Measurements from ENCODE around the gene CCPG1.

DNA sequence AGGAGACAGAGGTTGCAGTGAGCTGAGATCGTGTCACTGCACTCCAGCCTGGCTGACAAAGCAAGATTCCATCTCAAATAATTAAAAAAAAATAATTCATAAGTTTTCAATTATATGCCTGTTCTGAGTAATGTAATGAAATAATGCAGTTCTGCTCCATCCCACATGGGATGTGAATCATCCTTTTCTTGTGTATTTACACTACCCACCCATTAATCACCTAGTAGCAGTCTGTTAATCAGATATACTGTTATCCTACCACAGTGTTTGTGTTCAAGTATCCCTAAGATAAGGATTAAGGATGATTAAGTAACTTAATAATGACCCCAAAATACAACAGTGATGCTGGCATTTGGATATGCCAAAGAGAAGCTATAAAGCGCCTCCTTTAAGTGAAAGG, 50.4 kb downstream of the CCPG1 start:
- no peak for TF ChIP-seq REST (IDR thresholded peaks at IDR 0.05; ENCODE audit: borderline replicate concordance)
- TF ChIP-seq, protein P1, sequence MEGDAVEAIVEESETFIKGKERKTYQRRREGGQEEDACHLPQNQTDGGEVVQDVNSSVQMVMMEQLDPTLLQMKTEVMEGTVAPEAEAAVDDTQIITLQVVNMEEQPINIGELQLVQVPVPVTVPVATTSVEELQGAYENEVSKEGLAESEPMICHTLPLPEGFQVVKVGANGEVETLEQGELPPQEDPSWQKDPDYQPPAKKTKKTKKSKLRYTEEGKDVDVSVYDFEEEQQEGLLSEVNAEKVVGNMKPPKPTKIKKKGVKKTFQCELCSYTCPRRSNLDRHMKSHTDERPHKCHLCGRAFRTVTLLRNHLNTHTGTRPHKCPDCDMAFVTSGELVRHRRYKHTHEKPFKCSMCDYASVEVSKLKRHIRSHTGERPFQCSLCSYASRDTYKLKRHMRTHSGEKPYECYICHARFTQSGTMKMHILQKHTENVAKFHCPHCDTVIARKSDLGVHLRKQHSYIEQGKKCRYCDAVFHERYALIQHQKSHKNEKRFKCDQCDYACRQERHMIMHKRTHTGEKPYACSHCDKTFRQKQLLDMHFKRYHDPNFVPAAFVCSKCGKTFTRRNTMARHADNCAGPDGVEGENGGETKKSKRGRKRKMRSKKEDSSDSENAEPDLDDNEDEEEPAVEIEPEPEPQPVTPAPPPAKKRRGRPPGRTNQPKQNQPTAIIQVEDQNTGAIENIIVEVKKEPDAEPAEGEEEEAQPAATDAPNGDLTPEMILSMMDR (IDR thresholded peaks at IDR 0.05; ENCODE audit: poor library complexity, severe bottlenecking): no peak
- no peak for TF ChIP-seq EP300 (conservative IDR thresholded peaks at IDR 0.05; ENCODE audit: poor library complexity, severe bottlenecking)
- TF ChIP-seq POLR2AphosphoS5 (IDR thresholded peaks at IDR 0.05): no peak
